SKM-1 treated with dmso at 0.1 percent for 144 hours (cell line): ENCODE data around the gene PTH.

Experiments used
- DNase-seq: peaks from one replicate; lab custom pipeline; 2025; ENCODE audit not compliant: unreplicated experiment; lab: John Stamatoyannopoulos, UW

Gene PTH

GRCh38 chr11:13450832-13451397 is 44.9 kb downstream of the PTH start:
- DNase-seq: no peak

GRCh38 chr11:13449522-13449921 is 46.3 kb downstream of the PTH start:
- no peak for DNase-seq

- DNase-seq: peak; percentile 32
These were observed 46.9 kb downstream of the PTH start for GRCh38 chr11:13448876-13449275.

GRCh38 chr11:13446444-13446843 is 49.4 kb downstream of the PTH start:
- DNase-seq: no peak

- no peak for DNase-seq
These were observed 50.2 kb downstream of the PTH start for GRCh38 chr11:13445588-13445987.
